ENCODE data around the gene YWHAH. TPM values are rescaled to one million over a fixed set of nuclear protein-coding genes. Genes with fewer than 3 reads are reported as not detected.

Gene YWHAH
- total and polyA plus RNA-seq, 2 experiments from 2014 or later, result 80.7 to 135 TPM

- H3K4me3 ChIP-seq, result no peak overlapping the region
- TF ChIP-seq EZH2 (IDR thresholded peaks at IDR 0.05; ENCODE audit: borderline replicate concordance) (no peak), CTCF (IDR thresholded peaks at IDR 0.05; ENCODE audit: poor library complexity) (no peak), EZH2phosphoT487 (IDR thresholded peaks at IDR 0.05; ENCODE audit: low read depth, severe bottlenecking, unreplicated experiment) (no peak)
- no peaks in the 10 kb centered on the region for H3K9me2 ChIP-seq (replicated peaks; ENCODE audit: insufficient read depth)
- no peaks in the 10 kb centered on the region for H3K9me3 ChIP-seq (ENCODE audit: low read depth)
- peaks cover 4% of the 10 kb centered on the region for H3K4me1 ChIP-seq (ENCODE audit: insufficient read depth)
- no peak overlapping the region for H2AFZ ChIP-seq
- H3K36me3 ChIP-seq (replicated peaks; ENCODE audit: insufficient read depth, low read depth), result no peaks in the 10 kb centered on the region
- whole genome bisulfite sequencing (ENCODE audit: low lambda C conversion rate, missing lambda C conversion rate), result 64% methylated on average over 2 of the region's 2 CpGs
- no peaks in the 10 kb centered on the region for H3K27me3 ChIP-seq
- H3K4me2 ChIP-seq, result no peak overlapping the region
- peak overlapping the region; percentile 53 for H3K27ac ChIP-seq
- H4K20me1 ChIP-seq (ENCODE audit: insufficient read depth, poor library complexity, severe bottlenecking), result peaks cover 41% of the 10 kb centered on the region
- peaks cover 87% of the 10 kb centered on the region for H3K79me2 ChIP-seq
- DNase-seq (ENCODE audit: low spot score), result no peak
Observed at GRCh38 chr22:31952472-31952871, 8.1 kb downstream of the YWHAH start.

- no peak overlapping the region for H3K4me2 ChIP-seq
Observed at GRCh38 chr22:31953261-31953660, 8.9 kb downstream of the YWHAH start.

GRCh38 chr22:31954535-31955523 lies 10.5 kb downstream of the YWHAH start:
- WGBS (ENCODE audit: low lambda C conversion rate, missing lambda C conversion rate), result 98% methylated on average over 10 of the region's 11 CpGs
- TF ChIP-seq EZH2phosphoT487 (IDR thresholded peaks at IDR 0.05; ENCODE audit: low read depth, severe bottlenecking, unreplicated experiment) (no peak), CTCF (IDR thresholded peaks at IDR 0.05; ENCODE audit: poor library complexity) (no peak), EZH2 (IDR thresholded peaks at IDR 0.05; ENCODE audit: borderline replicate concordance) (no peak)
- H4K20me1 ChIP-seq (ENCODE audit: insufficient read depth, poor library complexity, severe bottlenecking), result peaks cover 38% of the 10 kb centered on the region

More at GRCh38 chr22:31953261-31953660, 8.9 kb downstream of the YWHAH start:
- Histone ChIP-seq H3K9me3 (ENCODE audit: low read depth) (no peaks in the 10 kb centered on the region), H3K36me3 (replicated peaks; ENCODE audit: insufficient read depth, low read depth) (no peaks in the 10 kb centered on the region), H4K20me1 (ENCODE audit: insufficient read depth, poor library complexity, severe bottlenecking) (peaks cover 38% of the 10 kb centered on the region), H2AFZ (no peak overlapping the region), H3K79me2 (peaks cover 79% of the 10 kb centered on the region), H3K27ac (no peak overlapping the region), H3K4me1 (ENCODE audit: insufficient read depth) (peaks cover 4% of the 10 kb centered on the region), H3K9me2 (replicated peaks; ENCODE audit: insufficient read depth) (no peaks in the 10 kb centered on the region), H3K27me3 (no peaks in the 10 kb centered on the region), H3K4me3 (no peak overlapping the region)
- WGBS (ENCODE audit: low lambda C conversion rate, missing lambda C conversion rate), result 95% methylated on average over 3 of the region's 3 CpGs
- DNase-seq (ENCODE audit: low spot score), result no peak
- no peak for TF ChIP-seq EZH2phosphoT487 (IDR thresholded peaks at IDR 0.05; ENCODE audit: low read depth, severe bottlenecking, unreplicated experiment)
- no peak for TF ChIP-seq CTCF (IDR thresholded peaks at IDR 0.05; ENCODE audit: poor library complexity)
- no peak for TF ChIP-seq EZH2 (IDR thresholded peaks at IDR 0.05; ENCODE audit: borderline replicate concordance)

More at GRCh38 chr22:31954535-31955523, 10.5 kb downstream of the YWHAH start:
- H3K9me3 ChIP-seq (ENCODE audit: low read depth), result no peaks in the 10 kb centered on the region
- no peak overlapping the region for H3K27ac ChIP-seq
- no peak overlapping the region for H3K4me3 ChIP-seq
- H3K4me2 ChIP-seq, result no peak overlapping the region
- H3K36me3 ChIP-seq (replicated peaks; ENCODE audit: insufficient read depth, low read depth), result no peaks in the 10 kb centered on the region
- no peaks in the 10 kb centered on the region for H3K27me3 ChIP-seq
- peaks cover 4% of the 10 kb centered on the region for H3K4me1 ChIP-seq (ENCODE audit: insufficient read depth)
- no peak overlapping the region for H2AFZ ChIP-seq
- no peak for DNase-seq (ENCODE audit: low spot score)
- H3K79me2 ChIP-seq, result peaks cover 64% of the 10 kb centered on the region
- no peaks in the 10 kb centered on the region for H3K9me2 ChIP-seq (replicated peaks; ENCODE audit: insufficient read depth)
